Smooth muscle cell (in vitro differentiated cells): Measurements from ENCODE around the gene USP48. TPM values are rescaled to one million over a fixed set of nuclear protein-coding genes. Genes with fewer than 3 reads are reported as not detected.
"Not testable (repeated sequence)": the region's sequence is repeated elsewhere in the genome, so short reads cannot be mapped to it uniquely, and the experiment has no call there.

Source experiments
- DNase-seq: peaks from one replicate; lab custom pipeline; 2025; ENCODE audit not compliant: unreplicated experiment; lab: John Stamatoyannopoulos, UW
- H2AFZ ChIP-seq: fragments of 200-600 bp; sonication (generic); 2 replicates; pipeline ENCODE4 v1.6.0; 2016; ENCODE audit warnings: antibody characterized with exemption, low read depth, mild to moderate bottlenecking
- H3F3A ChIP-seq: fragments of 200-600 bp; sonication (generic); 2 replicates; pipeline ENCODE4 v1.6.0; 2017; ENCODE audit warnings: antibody characterized with exemption, low read depth
- H3K27ac ChIP-seq: fragments of 200-600 bp; sonication (generic); 2 replicates; pipeline ENCODE4 v1.5.1; 2016; ENCODE audit warnings: low read depth, mild to moderate bottlenecking
- H3K27me3 ChIP-seq: fragments of 200-600 bp; sonication (generic); 2 replicates; pipeline ENCODE4 v1.6.1; 2016; ENCODE audit warnings: low read depth, mild to moderate bottlenecking
- H3K36me3 ChIP-seq: fragments of 200-600 bp; sonication (generic); 2 replicates; pipeline ENCODE4 v1.5.1; 2016; ENCODE audit warnings: low read depth
- H3K4me1 ChIP-seq: fragments of 200-600 bp; sonication (generic); 2 replicates; pipeline ENCODE4 v1.5.1; 2016; ENCODE audit warnings: low read depth
- H3K4me2 ChIP-seq: fragments of 200-600 bp; sonication (generic); 2 replicates; pipeline ENCODE4 v1.6.0; 2016; ENCODE audit warnings: mild to moderate bottlenecking
- H3K4me3 ChIP-seq: fragments of 200-600 bp; sonication (generic); 2 replicates; pipeline ENCODE4 v1.5.1; 2016; ENCODE audit warnings: mild to moderate bottlenecking
- H3K79me2 ChIP-seq: fragments of 200-600 bp; sonication (generic); 2 replicates; pipeline ENCODE4 v1.6.0; 2016; ENCODE audit warnings: low read depth, mild to moderate bottlenecking
- H3K9ac ChIP-seq: fragments of 200-600 bp; sonication (generic); 2 replicates; pipeline ENCODE4 v1.6.0; 2016; ENCODE audit warnings: low read depth
- H3K9me3 ChIP-seq: fragments of 200-600 bp; sonication (generic); replicated peaks from 2 replicates; pipeline ENCODE4 v1.5.1; 2016; ENCODE audit warnings: low read depth
- H4K20me1 ChIP-seq: fragments of 200-600 bp; sonication (generic); 2 replicates; pipeline ENCODE4 v1.6.0; 2016; ENCODE audit warnings: low read depth
- CTCF ChIP-seq: fragments of 200-600 bp; sonication (generic); IDR thresholded peaks from 2 replicates; pipeline ENCODE4 v1.5.1; 2017; ENCODE audit warnings: borderline replicate concordance, mild to moderate bottlenecking, antibody characterized with exemption; ENCODE audit not compliant: insufficient read depth, poor library complexity, severe bottlenecking
- WGBS: methylation state at CpG from one replicate; pipeline ENCODE4 v1.1.7; 2016; ENCODE audit warnings: low lambda C conversion rate; 5-methylcytosine and 5-hydroxymethylcytosine counted together
- polyA plus RNA-seq: library from polyadenylated mRNA; unstranded; fragments of >200 nt; fragmentation: Nextera tagmentation; extraction: Ambion mirVana; gene quantifications from 2 replicates; pipeline ENCODE4 v1.2.1, GENCODE V29; 2016
- total RNA-seq: library from RNA; depleted of rRNA; stranded (reverse); fragments of >200 nt; gene quantifications from 2 replicates; pipeline ENCODE4 v1.2.3, GENCODE V29; 2014

The USP48 gene
- total and polyA plus RNA-seq, 2 experiments from 2014 or later, result 34.5 to 76.0 TPM

- H2AFZ ChIP-seq, H3K27ac ChIP-seq, H3K4me2 ChIP-seq, H3K9me3 ChIP-seq, H3K27me3 ChIP-seq, H3K36me3 ChIP-seq, H3K4me3 ChIP-seq, DNase-seq, H3K4me1 ChIP-seq, H3F3A ChIP-seq, H3K9ac ChIP-seq: not testable (repeated sequence)
- WGBS, result 99% methylated on average over 9 of the region's 9 CpGs
- Histone ChIP-seq H3K79me2 (peaks cover 100% of the 10 kb centered on the region), H4K20me1 (peaks cover 99% of the 10 kb centered on the region)
These were observed 12.3 kb downstream of the USP48 start for GRCh38 chr1:21770602-21771001.

GRCh38 chr1:21770201-21770600 lies 12.7 kb downstream of the USP48 start:
- Histone ChIP-seq H3K36me3 (no peaks in the 10 kb centered on the region), H3K9ac (no peak overlapping the region), H3K4me2 (no peak overlapping the region), H3K27me3 (no peaks in the 10 kb centered on the region), H3K27ac (no peak overlapping the region), H3K9me3 (no peaks in the 10 kb centered on the region), H3K4me3 (no peak overlapping the region), H3K4me1 (no peaks in the 10 kb centered on the region), H2AFZ (no peak overlapping the region), H3F3A (no peaks in the 10 kb centered on the region), H4K20me1 (peaks cover 99% of the 10 kb centered on the region), H3K79me2 (peaks cover 100% of the 10 kb centered on the region)
- 100% methylated on average over 1 of the region's 2 CpGs for WGBS
- no peak for DNase-seq
- no peak for TF ChIP-seq CTCF

GRCh38 chr1:21767106-21767505 lies 15.8 kb downstream of the USP48 start:
- WGBS, result 96% methylated on average over 8 of the region's 8 CpGs
- H3K27me3 ChIP-seq, H3K9ac ChIP-seq, H3K4me2 ChIP-seq, H3K27ac ChIP-seq, H3K4me1 ChIP-seq, DNase-seq, H3K36me3 ChIP-seq, H2AFZ ChIP-seq, H3K4me3 ChIP-seq, H3K9me3 ChIP-seq, H3F3A ChIP-seq: not testable (repeated sequence)
- Histone ChIP-seq H4K20me1 (peaks cover 99% of the 10 kb centered on the region), H3K79me2 (peaks cover 99% of the 10 kb centered on the region)

- Histone ChIP-seq H3K27me3 (no peaks in the 10 kb centered on the region), H3K9ac (no peak overlapping the region), H3K4me2 (no peak overlapping the region), H4K20me1 (peaks cover 100% of the 10 kb centered on the region), H3K36me3 (no peaks in the 10 kb centered on the region), H2AFZ (no peak overlapping the region), H3K9me3 (no peaks in the 10 kb centered on the region), H3K4me3 (no peak overlapping the region), H3K79me2 (peaks cover 99% of the 10 kb centered on the region), H3K27ac (no peak overlapping the region), H3F3A (no peaks in the 10 kb centered on the region), H3K4me1 (peaks cover 6% of the 10 kb centered on the region)
- DNase-seq, result no peak
- 86% methylated on average over 4 of the region's 4 CpGs for WGBS
- TF ChIP-seq CTCF, result no peak
These were observed 16.7 kb downstream of the USP48 start for GRCh38 chr1:21766210-21766609.
